ENCODE data around the gene PTGES.

The PTGES gene

DNA sequence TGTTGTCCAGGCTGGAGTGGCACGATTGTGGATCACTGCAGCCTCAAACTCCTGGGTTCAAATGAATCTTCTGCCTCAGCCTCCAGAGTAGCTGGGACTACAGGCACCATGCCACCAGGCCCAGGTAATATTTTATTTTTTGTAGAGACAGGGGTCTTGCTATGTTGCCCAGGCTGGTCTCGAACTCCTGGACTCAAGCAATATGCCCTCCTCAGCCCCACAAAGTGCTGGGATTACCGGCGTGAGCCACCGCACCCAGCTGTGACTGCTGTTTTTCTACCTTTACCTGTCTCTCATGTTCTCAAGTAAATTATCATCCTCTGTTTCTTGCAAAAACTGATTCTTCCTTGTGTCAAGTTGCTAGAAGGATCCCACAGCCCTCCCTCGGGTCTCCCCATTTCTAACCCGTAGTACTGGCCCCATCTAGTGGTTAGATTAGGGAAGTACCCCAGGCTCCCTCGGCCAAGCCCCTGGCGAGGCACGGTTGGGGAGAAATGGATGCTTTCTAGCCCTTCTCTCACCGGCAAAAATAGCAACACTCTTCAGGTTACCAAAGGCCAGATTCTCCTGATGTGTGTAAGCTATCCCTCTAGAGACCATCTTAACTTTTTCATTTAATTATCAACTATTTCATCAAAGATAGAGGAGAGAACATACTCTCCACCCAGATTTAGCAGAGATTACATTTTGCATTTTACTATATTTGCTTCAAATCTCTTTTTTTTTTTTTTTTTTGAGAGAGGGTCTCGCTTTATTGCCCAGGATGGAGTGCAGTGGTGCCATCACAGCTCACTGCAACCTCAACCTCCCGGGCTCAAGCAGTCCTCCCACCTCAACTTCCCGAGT, 30.9 kb upstream of the PTGES start:
- no peak overlapping the region for H3K4me3 ChIP-seq (ENCODE audit: low read depth, low read length)
- TF ChIP-seq CTCF (IDR thresholded peaks at IDR 0.05; ENCODE audit: low read depth, low read length): peak; percentile 97

DNA sequence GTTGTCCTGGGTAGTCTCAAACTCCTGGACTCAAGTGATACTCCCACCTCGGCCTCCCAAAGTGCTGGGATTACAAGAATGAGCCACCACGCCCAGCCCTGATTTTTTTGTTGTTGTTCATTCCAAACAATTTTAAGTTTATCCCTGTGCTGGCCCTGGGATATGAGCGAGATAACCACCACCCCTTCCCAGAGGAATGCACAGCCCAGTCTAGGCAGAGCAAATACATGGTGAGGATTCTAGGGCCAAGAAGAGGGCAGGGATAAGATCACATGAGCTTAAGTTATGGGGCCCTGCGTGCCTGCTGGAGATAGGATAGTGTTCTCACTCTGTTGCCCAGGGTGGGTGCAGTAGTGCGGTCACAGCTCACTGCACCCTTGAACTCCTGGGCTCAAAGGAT, 29.1 kb upstream of the PTGES start:
- TF ChIP-seq CTCF (IDR thresholded peaks at IDR 0.05; ENCODE audit: low read depth, low read length): no peak
- H3K4me3 ChIP-seq (ENCODE audit: low read depth, low read length): no peak overlapping the region

- TF ChIP-seq CTCF (IDR thresholded peaks at IDR 0.05; ENCODE audit: low read depth, low read length): no peak
- no peak overlapping the region for H3K4me3 ChIP-seq (ENCODE audit: low read depth, low read length)
These were observed 28.3 kb upstream of the PTGES start for GRCh38 chr9:129781131-129781530.

- no peak for TF ChIP-seq CTCF (IDR thresholded peaks at IDR 0.05; ENCODE audit: low read depth, low read length)
- no peak overlapping the region for H3K4me3 ChIP-seq (ENCODE audit: low read depth, low read length)
These were observed 26.8 kb upstream of the PTGES start for GRCh38 chr9:129779560-129780190.

DNA sequence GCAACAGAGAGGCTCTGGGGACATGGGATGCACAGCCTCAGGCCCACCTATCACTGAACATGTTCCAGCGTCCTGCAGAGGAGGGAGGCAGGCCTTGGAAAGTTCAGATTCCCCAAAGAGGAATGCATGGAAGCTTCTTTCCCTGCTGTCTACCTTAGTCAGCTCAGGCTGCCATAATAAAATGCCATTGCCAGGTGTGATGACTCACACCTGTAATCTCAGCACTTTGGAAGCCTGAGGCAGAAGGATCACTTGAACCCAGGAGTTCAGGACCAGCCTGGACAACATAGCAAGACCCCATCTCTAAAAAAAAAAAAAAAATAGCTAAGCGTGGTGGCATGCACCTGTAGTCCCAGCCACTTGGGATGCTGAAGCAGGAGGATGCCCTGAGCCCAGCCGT, 25.6 kb upstream of the PTGES start:
- no peak overlapping the region for H3K4me3 ChIP-seq (ENCODE audit: low read depth, low read length)
- no peak for TF ChIP-seq CTCF (IDR thresholded peaks at IDR 0.05; ENCODE audit: low read depth, low read length)

GRCh38 chr9:129777769-129778130, 24.9 kb upstream of the PTGES start:
- no peak for TF ChIP-seq CTCF (IDR thresholded peaks at IDR 0.05; ENCODE audit: low read depth, low read length)

More at GRCh38 chr9:129777769-129778130, 24.9 kb upstream of the PTGES start:
- H3K4me3 ChIP-seq (ENCODE audit: low read depth, low read length): 0 out of 2 replicates have a peak overlapping the region, but pooled peaks have one; percentile 7

Measured in WI38 (cell line).